ENCODE measurements around the gene MAN2B2. TPM values are rescaled to one million over a fixed set of nuclear protein-coding genes. Genes with fewer than 3 reads are reported as not detected.

The MAN2B2 gene
- total RNA-seq, 2 donors from 2014 or later = 22.4 to 28.3 TPM

DNA sequence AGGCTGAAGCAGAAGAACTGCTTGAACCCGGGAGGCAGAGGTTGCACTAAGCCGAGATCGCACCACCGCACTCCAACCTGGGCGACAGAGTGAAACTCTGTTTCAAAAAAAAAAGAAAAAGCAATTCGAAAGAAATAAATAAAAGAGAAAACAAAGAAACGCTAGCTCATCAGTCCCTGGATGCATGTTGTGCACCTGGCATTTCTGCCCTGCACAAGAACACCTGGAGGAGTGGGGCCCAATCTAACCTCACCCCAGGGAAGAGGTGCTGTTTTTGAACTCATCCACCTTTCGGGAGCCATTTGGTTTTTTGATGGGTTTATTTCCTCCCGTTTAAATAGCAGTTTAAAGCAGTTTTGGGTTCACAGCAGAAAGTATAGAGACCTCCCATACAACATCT is 59.8 kb downstream of the MAN2B2 start:
- Histone ChIP-seq H3K9me3 (no peaks in the 10 kb centered on the region), H3K4me1 (peaks cover 1% of the 10 kb centered on the region), H3K4me3 (no peak overlapping the region), H3K27ac (no peak overlapping the region), H3K27me3 (no peaks in the 10 kb centered on the region), H3K36me3 (replicated peaks in 1 of 2; ENCODE audit: insufficient read depth in 1 of 2, low read depth in 2 of 2) (no peaks in the 10 kb centered on the region)
- no peak for ATAC-seq
- TF ChIP-seq, protein P1, sequence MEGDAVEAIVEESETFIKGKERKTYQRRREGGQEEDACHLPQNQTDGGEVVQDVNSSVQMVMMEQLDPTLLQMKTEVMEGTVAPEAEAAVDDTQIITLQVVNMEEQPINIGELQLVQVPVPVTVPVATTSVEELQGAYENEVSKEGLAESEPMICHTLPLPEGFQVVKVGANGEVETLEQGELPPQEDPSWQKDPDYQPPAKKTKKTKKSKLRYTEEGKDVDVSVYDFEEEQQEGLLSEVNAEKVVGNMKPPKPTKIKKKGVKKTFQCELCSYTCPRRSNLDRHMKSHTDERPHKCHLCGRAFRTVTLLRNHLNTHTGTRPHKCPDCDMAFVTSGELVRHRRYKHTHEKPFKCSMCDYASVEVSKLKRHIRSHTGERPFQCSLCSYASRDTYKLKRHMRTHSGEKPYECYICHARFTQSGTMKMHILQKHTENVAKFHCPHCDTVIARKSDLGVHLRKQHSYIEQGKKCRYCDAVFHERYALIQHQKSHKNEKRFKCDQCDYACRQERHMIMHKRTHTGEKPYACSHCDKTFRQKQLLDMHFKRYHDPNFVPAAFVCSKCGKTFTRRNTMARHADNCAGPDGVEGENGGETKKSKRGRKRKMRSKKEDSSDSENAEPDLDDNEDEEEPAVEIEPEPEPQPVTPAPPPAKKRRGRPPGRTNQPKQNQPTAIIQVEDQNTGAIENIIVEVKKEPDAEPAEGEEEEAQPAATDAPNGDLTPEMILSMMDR (IDR thresholded peaks at IDR 0.05) = no peak
- no peak for TF ChIP-seq POLR2A (IDR thresholded peaks at IDR 0.05)
- WGBS, 2 donors = 80 to 86% methylated on average over 9 of the region's 9 CpGs
- intact Hi-C loops (cut with DNase I) = no loop called here
- DNase-seq = no peak

GRCh38 chr4:6639137-6639680 is 64.2 kb downstream of the MAN2B2 start:
- no peaks in the 10 kb centered on the region for H3K36me3 ChIP-seq (replicated peaks in 1 of 2; ENCODE audit: insufficient read depth in 1 of 2, low read depth in 2 of 2)
- DNase-seq (no peak), ATAC-seq (no peak)
- no peak for TF ChIP-seq POLR2A (IDR thresholded peaks at IDR 0.05)
- TF ChIP-seq, protein P1 (IDR thresholded peaks at IDR 0.05) = no peak
- H3K27ac ChIP-seq = no peak overlapping the region
- WGBS, 2 donors = 94% methylated on average over 14 of the region's 14 CpGs
- H3K4me1 ChIP-seq = peaks cover 27% of the 10 kb centered on the region
- intact Hi-C loops (cut with DNase I) = no loop called here
- H3K27me3 ChIP-seq = no peaks in the 10 kb centered on the region
- H3K4me3 ChIP-seq = no peak overlapping the region
- no peaks in the 10 kb centered on the region for H3K9me3 ChIP-seq

- no peaks in the 10 kb centered on the region for H3K36me3 ChIP-seq (replicated peaks in 1 of 2; ENCODE audit: insufficient read depth in 1 of 2, low read depth in 2 of 2)
- intact Hi-C loops (cut with DNase I) = no loop called here
- 0 to 1% methylated on average over 66 to 90 of the region's 90 CpGs for WGBS, 2 donors
Measured at GRCh38 chr4:6640292-6641163, 65.5 kb downstream of the MAN2B2 start, which contains the start of gene MRFAP1. TSS of gene MRFAP1 (plus strand) at chr4:6640685. CDS start at chr4:6640863, 178 bp downstream.

DNA sequence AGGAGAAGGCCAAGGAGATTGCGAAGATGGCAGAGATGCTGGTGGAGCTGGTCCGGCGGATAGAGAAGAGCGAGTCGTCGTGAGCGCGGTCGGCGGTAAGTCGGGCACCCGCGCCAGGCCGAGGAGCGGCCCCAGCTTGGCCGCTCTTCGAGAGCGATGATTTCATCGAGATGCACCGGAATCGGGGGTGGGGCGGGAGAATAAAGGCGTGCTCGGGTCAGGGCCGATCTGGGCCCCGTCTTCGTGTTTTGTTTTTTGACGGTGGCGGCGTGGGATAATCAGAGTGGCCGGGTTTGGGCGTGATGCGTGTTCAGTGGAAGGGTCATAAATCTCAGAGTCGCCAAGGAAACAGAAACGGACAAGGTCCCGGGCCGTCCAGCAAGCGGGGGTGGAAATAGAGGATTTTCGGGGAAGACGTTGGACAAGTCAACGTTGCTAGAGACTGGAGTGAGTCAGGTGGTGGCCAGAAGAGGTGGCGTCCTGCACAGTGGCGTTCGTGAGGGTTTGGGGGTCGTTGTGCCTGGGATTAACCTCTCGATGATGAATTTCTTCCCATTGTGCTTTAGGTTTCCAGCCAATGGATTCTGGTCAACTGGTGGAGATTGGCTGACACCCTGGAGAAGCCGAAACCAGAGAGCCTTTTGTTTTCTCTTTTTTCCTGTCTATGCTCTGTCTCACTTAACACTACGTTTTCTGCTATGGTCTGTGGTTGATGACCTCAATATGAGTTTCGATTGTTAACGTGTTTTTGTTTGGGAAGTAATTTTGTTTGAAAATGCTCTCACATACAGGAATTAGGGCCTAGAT is 66.4 kb downstream of the MAN2B2 start:
- intact Hi-C loops (cut with DNase I) = no loop called here
- 1% methylated on average over 40 to 50 of the region's 50 CpGs for WGBS, 2 donors
- ATAC-seq (peak; percentile 51), DNase-seq (peak; percentile 50 to 63 (median 53))
- Histone ChIP-seq H3K4me1 (peaks cover 27% of the 10 kb centered on the region), H3K27me3 (no peaks in the 10 kb centered on the region), H3K36me3 (replicated peaks in 1 of 2; ENCODE audit: insufficient read depth in 1 of 2, low read depth in 2 of 2) (no peaks in the 10 kb centered on the region), H3K27ac (peak overlapping the region; percentile 80 to 94 (median 92)), H3K9me3 (no peaks in the 10 kb centered on the region), H3K4me3 (peak overlapping the region; percentile 52 to 57)
- TF ChIP-seq, protein P1 (IDR thresholded peaks at IDR 0.05) = no peak
- TF ChIP-seq POLR2A (IDR thresholded peaks at IDR 0.05) = peak in 1 of 3 donors; percentile 27

More at GRCh38 chr4:6640292-6641163, 65.5 kb downstream of the MAN2B2 start, which contains the start of gene MRFAP1:
- peak in 2 of 3 donors; percentile 71 to 85 for TF ChIP-seq POLR2A (IDR thresholded peaks at IDR 0.05)
- TF ChIP-seq, protein P1 (IDR thresholded peaks at IDR 0.05) = no peak
- Histone ChIP-seq H3K4me1 (peaks cover 27% of the 10 kb centered on the region), H3K27me3 (no peaks in the 10 kb centered on the region), H3K4me3 (peak within 1 kb of the TSS; percentile 57 to 61), H3K27ac (peak within 1 kb of the TSS; percentile 80 to 94 (median 92)), H3K9me3 (no peaks in the 10 kb centered on the region)
- DNase-seq (peak; percentile 91 to 96 (median 94)), ATAC-seq (peak; percentile 98)
